ENCODE measurements around the gene CIITA. TPM values are rescaled to one million over a fixed set of nuclear protein-coding genes. Genes with fewer than 3 reads are reported as not detected.
A peak's percentile ranks its signal among the peaks of the same experiment; 100 is the strongest.

Gene CIITA
- total and polyA plus RNA-seq, 10 of the 15 experiments (the other 5 are each of a cell fraction or from before 2014, with no cell fraction given) = 11.5 to 145 (median 49.7) TPM

- SMC1A ChIA-PET (ENCODE audit: uncharacterized antibody, unreplicated experiment) = interaction anchor here (0.7 to 5.9 kb wide), 35 partner anchors 10 to 363 kb away, joined by 3 to 133 read pairs (median 10); partner anchors contain the start of genes DEXI and NUBP1
- POLR2A ChIA-PET = interaction anchor here (0.9 to 6.1 kb wide), 21 partner anchors 10 to 138 kb away, joined by 3 to 133 read pairs (median 5); partner anchors contain the start of genes DEXI and NUBP1
- DNase-seq (ENCODE audit: low read depth, low spot score) (no peak), ATAC-seq (peak; percentile 18), FAIRE-seq (peak; percentile 27)
- under 1% methylated on average over 8 of the region's 8 CpGs for whole genome bisulfite sequencing (ENCODE audit: insufficient coverage, insufficient replicate concordance, low lambda C conversion rate, missing lambda C conversion rate)
- TF ChIP-seq MXI1 (IDR thresholded peaks at IDR 0.05; ENCODE audit: low read depth, low read length) (peak; percentile 66; the same call in 1 of the 2 replicates), SKIL (IDR thresholded peaks at IDR 0.05; ENCODE audit: low read depth, poor library complexity, severe bottlenecking) (no peak), RAD21 (IDR thresholded peaks at IDR 0.05; ENCODE audit: insufficient read depth, low read depth, low read length) (0 out of 2 replicates have a peak, but pooled peaks have one; percentile 41), IKZF2 (IDR thresholded peaks at IDR 0.05) (no peak), TCF12 (IDR thresholded peaks at IDR 0.05; ENCODE audit: low read depth, low read length) (peak; percentile 62), TCF3 (IDR thresholded peaks at IDR 0.05; ENCODE audit: borderline replicate concordance, insufficient read depth, low read depth, low read length) (peak; percentile 75; the same call in 1 of the 2 replicates), NFYB (IDR thresholded peaks at IDR 0.05; ENCODE audit: insufficient read depth, low read depth, low read length) (no peak), CBFB (IDR thresholded peaks at IDR 0.05; ENCODE audit: low read depth) (no peak), POLR2A (IDR thresholded peaks at IDR 0.05; ENCODE audit: low read depth, low read length) (peak; percentile 3), SPI1 (IDR thresholded peaks at IDR 0.05; ENCODE audit: borderline replicate concordance, insufficient read depth, low read depth, low read length) (no peak), SMARCA5 (IDR thresholded peaks at IDR 0.05) (0 out of 2 replicates have a peak, but pooled peaks have one; percentile 65), SIN3A (IDR thresholded peaks at IDR 0.05; ENCODE audit: low read depth, low read length) (no peak), CTCF (IDR thresholded peaks at IDR 0.05 in 2 of 3, conservative IDR thresholded peaks at IDR 0.05 in 1 of 3; ENCODE audit: control insufficient read depth in 2 of 3, extremely low read depth in 1 of 3, insufficient read depth in 1 of 3, low read depth in 3 of 3, low read length in 3 of 3) (peak; percentile 17 to 28 (median 19); a peak in 3 of 6 replicates)
- TF ChIP-seq, protein P1, sequence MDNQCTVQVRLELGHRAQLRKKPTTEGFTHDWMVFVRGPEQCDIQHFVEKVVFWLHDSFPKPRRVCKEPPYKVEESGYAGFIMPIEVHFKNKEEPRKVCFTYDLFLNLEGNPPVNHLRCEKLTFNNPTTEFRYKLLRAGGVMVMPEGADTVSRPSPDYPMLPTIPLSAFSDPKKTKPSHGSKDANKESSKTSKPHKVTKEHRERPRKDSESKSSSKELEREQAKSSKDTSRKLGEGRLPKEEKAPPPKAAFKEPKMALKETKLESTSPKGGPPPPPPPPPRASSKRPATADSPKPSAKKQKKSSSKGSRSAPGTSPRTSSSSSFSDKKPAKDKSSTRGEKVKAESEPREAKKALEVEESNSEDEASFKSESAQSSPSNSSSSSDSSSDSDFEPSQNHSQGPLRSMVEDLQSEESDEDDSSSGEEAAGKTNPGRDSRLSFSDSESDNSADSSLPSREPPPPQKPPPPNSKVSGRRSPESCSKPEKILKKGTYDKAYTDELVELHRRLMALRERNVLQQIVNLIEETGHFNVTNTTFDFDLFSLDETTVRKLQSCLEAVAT (IDR thresholded peaks at IDR 0.05) = peak; percentile 9
- RAD21 ChIA-PET (ENCODE audit: unreplicated experiment) = interaction anchor here (0.9 to 6.3 kb wide), 28 partner anchors 9 to 564 kb away, joined by 3 to 142 read pairs (median 14); partner anchors contain the start of genes CLEC16A, DEXI and NUBP1
- peaks cover 55% of the 10 kb centered on the region for H3K79me2 ChIP-seq (ENCODE audit: control insufficient read depth, insufficient read depth, low read length)
- no peaks in the 10 kb centered on the region for H4K20me1 ChIP-seq (ENCODE audit: control insufficient read depth, insufficient read depth)
- peak overlapping the region; percentile 70 for H3K4me2 ChIP-seq (ENCODE audit: control insufficient read depth, insufficient read depth)
- no peaks in the 10 kb centered on the region for H3K36me3 ChIP-seq (ENCODE audit: control insufficient read depth in 2 of 2, insufficient read depth in 2 of 2, low read length in 1 of 2)
- peak overlapping the region; percentile 85 for H3K9ac ChIP-seq (ENCODE audit: control insufficient read depth, insufficient read depth, low read length)
- peak overlapping the region; percentile 78 for H3K4me3 ChIP-seq
- peaks cover 41% of the 10 kb centered on the region for H3K4me1 ChIP-seq (ENCODE audit: control insufficient read depth, insufficient read depth, low read length)
- in situ Hi-C loops (cut with MboI) (loop anchor here (5.0 to 25.0 kb wide), 3 partner anchors 135 to 1740 kb away; partner anchors contain the start of gene NUBP1), intact Hi-C loops (cut with micrococcal nuclease; ENCODE audit: unreplicated experiment) (loop anchor here (1.0 to 2.0 kb wide), 4 partner anchors 9 to 139 kb away; no protein-coding TSS in a partner anchor)
- no peak overlapping the region for H2AFZ ChIP-seq (ENCODE audit: control insufficient read depth, low read depth, low read length)
- CTCF ChIA-PET = interaction anchor here (0.6 to 6.3 kb wide), 29 partner anchors 8 to 141 kb away, joined by 3 to 91 read pairs (median 7); no protein-coding TSS in a partner anchor
- H3K27me3 ChIP-seq (replicated peaks in 1 of 2; ENCODE audit: control insufficient read depth in 2 of 2, insufficient read depth in 2 of 2, low read length in 1 of 2) = no peaks in the 10 kb centered on the region
- peak overlapping the region; percentile 94 for H3K27ac ChIP-seq (ENCODE audit: control insufficient read depth, insufficient read depth)
- no peaks in the 10 kb centered on the region for H3K9me3 ChIP-seq (replicated peaks; ENCODE audit: control insufficient read depth, insufficient read depth, low read length)
- TSS peak; percentile 72 for BruUV-seq (replicated peaks)
Observed at GRCh38 chr16:10877472-10877946, 507 bp downstream of the CIITA start.
